ENCODE results near the gene CRAMP1. TPM values are rescaled to one million over a fixed set of nuclear protein-coding genes. Genes with fewer than 3 reads are reported as not detected.

The CRAMP1 gene
- total RNA-seq, 1 donor from 2014 or later = 22.4 TPM

GRCh38 chr16:1677339-1677738, 65.2 kb downstream of the CRAMP1 start:
- Mint-ChIP-seq H3K9me3 (no peaks in the 10 kb centered on the region), H3K27ac (peak overlapping the region; percentile 59), H3K4me3 (no peak overlapping the region), H3K27me3 (no peaks in the 10 kb centered on the region), H3K4me1 (peaks cover 29% of the 10 kb centered on the region), H3K36me3 (ENCODE audit: low read depth) (peaks cover 52% of the 10 kb centered on the region)
- ChIA-PET CTCF (interaction anchor here (1.9 to 3.4 kb wide), 2 partner anchors 28 to 30 kb away, joined by 5 to 16 read pairs; partner anchors contain the start of gene MAPK8IP3), POLR2A (interaction anchor here (0.7 to 2.7 kb wide), 20 partner anchors 20 to 1150 kb away, joined by 3 to 49 read pairs (median 5); partner anchors contain the start of genes CRAMP1, IFT140, MAPK8IP3 and NME3)
- DNase-seq = no peak
- ATAC-seq (ENCODE audit: low read depth) = no peak
- no peak for TF ChIP-seq CTCF (IDR thresholded peaks at IDR 0.05)
- intact Hi-C loops (cut with micrococcal nuclease) = no loop called here

GRCh38 chr16:1677942-1678499, 65.9 kb downstream of the CRAMP1 start, which contains the start of gene JPT2:
JPT2 (plus strand) TSS chr16:1678279; CDS start chr16:1678313, 34 bp downstream.
- H3K27me3 Mint-ChIP-seq = no peaks in the 10 kb centered on the region
- H3K36me3 Mint-ChIP-seq (ENCODE audit: low read depth) = peaks cover 45% of the 10 kb centered on the region
- intact Hi-C loops (cut with micrococcal nuclease) = loop anchor here (1.0 kb wide), 3 partner anchors 28 to 66 kb away; partner anchors contain the start of genes CRAMP1, IFT140 and MAPK8IP3
- CTCF ChIA-PET = interaction anchor here (0.8 to 3.4 kb wide), 4 partner anchors 28 to 314 kb away, joined by 3 to 16 read pairs (median 4); partner anchors contain the start of gene MAPK8IP3
- H3K9me3 Mint-ChIP-seq = no peaks in the 10 kb centered on the region
- POLR2A ChIA-PET = interaction anchor here (0.6 to 2.7 kb wide), 25 partner anchors 21 to 1278 kb away, joined by 3 to 49 read pairs (median 5); partner anchors contain the start of genes CRAMP1, EME2, IFT140 and MAPK8IP3
- peaks cover 29% of the 10 kb centered on the region for H3K4me1 Mint-ChIP-seq
- H3K4me3 Mint-ChIP-seq = peak within 1 kb of the TSS; percentile 89
- peak within 1 kb of the TSS; percentile 76 for H3K27ac Mint-ChIP-seq
- TF ChIP-seq CTCF (IDR thresholded peaks at IDR 0.05) = no peak
- ATAC-seq (ENCODE audit: low read depth) = peak; percentile 96
- peak; percentile 92 for DNase-seq

- peaks cover 29% of the 10 kb centered on the region for H3K4me1 Mint-ChIP-seq
- intact Hi-C loops (cut with micrococcal nuclease) = loop anchor here (1.0 kb wide), 3 partner anchors 28 to 66 kb away; partner anchors contain the start of genes CRAMP1, IFT140 and MAPK8IP3
- POLR2A ChIA-PET = interaction anchor here (0.7 to 2.7 kb wide), 20 partner anchors 22 to 697 kb away, joined by 3 to 49 read pairs (median 6); partner anchors contain the start of genes CRAMP1, EME2, IFT140 and MAPK8IP3
- ATAC-seq (ENCODE audit: low read depth) (peak; percentile 12), DNase-seq (peak; percentile 50)
- H3K27ac Mint-ChIP-seq = peak overlapping the region; percentile 76
- H3K9me3 Mint-ChIP-seq = no peaks in the 10 kb centered on the region
- CTCF ChIA-PET = interaction anchor here (0.8 to 3.4 kb wide), 4 partner anchors 27 to 315 kb away, joined by 3 to 16 read pairs (median 4); partner anchors contain the start of gene MAPK8IP3
- H3K36me3 Mint-ChIP-seq (ENCODE audit: low read depth) = peaks cover 43% of the 10 kb centered on the region
- H3K27me3 Mint-ChIP-seq = no peaks in the 10 kb centered on the region
- H3K4me3 Mint-ChIP-seq = peak overlapping the region; percentile 89
- no peak for TF ChIP-seq CTCF (IDR thresholded peaks at IDR 0.05)
Measured at GRCh38 chr16:1678500-1679098, 66.4 kb downstream of the CRAMP1 start.

GRCh38 chr16:1680361-1680760, 68.2 kb downstream of the CRAMP1 start:
- ChIA-PET CTCF (no interaction called here), POLR2A (no interaction called here)
- ATAC-seq (ENCODE audit: low read depth) (no peak), DNase-seq (no peak)
- Mint-ChIP-seq H3K27ac (no peak overlapping the region), H3K4me1 (peaks cover 29% of the 10 kb centered on the region), H3K4me3 (peak overlapping the region; percentile 15), H3K27me3 (no peaks in the 10 kb centered on the region), H3K9me3 (no peaks in the 10 kb centered on the region), H3K36me3 (ENCODE audit: low read depth) (peaks cover 37% of the 10 kb centered on the region)
- intact Hi-C loops (cut with micrococcal nuclease) = no loop called here
- no peak for TF ChIP-seq CTCF (IDR thresholded peaks at IDR 0.05)

GRCh38 chr16:1681032-1681431, 68.9 kb downstream of the CRAMP1 start:
- DNase-seq (no peak), ATAC-seq (ENCODE audit: low read depth) (no peak)
- Mint-ChIP-seq H3K27ac (no peak overlapping the region), H3K4me1 (peaks cover 29% of the 10 kb centered on the region), H3K36me3 (ENCODE audit: low read depth) (peaks cover 39% of the 10 kb centered on the region), H3K9me3 (no peaks in the 10 kb centered on the region), H3K27me3 (no peaks in the 10 kb centered on the region), H3K4me3 (no peak overlapping the region)
- ChIA-PET POLR2A (no interaction called here), CTCF (interaction anchor here (1.5 kb wide), 1 partner anchor 25 kb away, joined by 3 read pairs; the partner anchor contains the start of gene MAPK8IP3)
- TF ChIP-seq CTCF (IDR thresholded peaks at IDR 0.05) = no peak
- intact Hi-C loops (cut with micrococcal nuclease) = no loop called here

All from activated B cell treated with CpG ODN at 0.5 μM for 24 hours (primary cell).